Cardiac muscle cell (in vitro differentiated cells and primary cell): Measurements from ENCODE around the gene ECD. TPM values are rescaled to one million over a fixed set of nuclear protein-coding genes. Genes with fewer than 3 reads are reported as not detected.

Source experiments
- DNase-seq, 2 donors: peaks; one replicate each; pipeline versions ENCODE4 v3.0.0 to v3.0.0-alpha.2; 2010 to 2017; ENCODE audit warnings: low read depth in 1 of 2, low spot score in 1 of 2
- H3K27ac ChIP-seq: fragments of 200-600 bp; sonication (generic); 2 replicates; pipeline ENCODE4 v1.5.1; 2016
- H3K27me3 ChIP-seq: fragments of 200-600 bp; sonication (generic); 2 replicates; pipeline ENCODE4 v1.6.0; 2016; ENCODE audit warnings: control low read depth
- H3K36me3 ChIP-seq: fragments of 200-600 bp; sonication (generic); 2 replicates; pipeline ENCODE4 v1.5.1; 2016; ENCODE audit warnings: control low read depth
- H3K4me1 ChIP-seq: fragments of 200-600 bp; sonication (generic); 2 replicates; pipeline ENCODE4 v1.8.1; 2017; ENCODE audit warnings: low read depth, mild to moderate bottlenecking, mixed run types
- H3K4me3 ChIP-seq: fragments of 200-600 bp; sonication (generic); 2 replicates; pipeline ENCODE4 v1.5.1; 2016; ENCODE audit warnings: mild to moderate bottlenecking
- H3K9me3 ChIP-seq: fragments of 200-600 bp; sonication (generic); 2 replicates; pipeline ENCODE4 v1.5.1; 2017; ENCODE audit warnings: low read depth, mild to moderate bottlenecking, control low read depth
- polyA plus RNA-seq: library from polyadenylated mRNA; unstranded; fragments of >200 nt; fragmentation: Nextera tagmentation; extraction: Ambion mirVana; gene quantifications from 2 replicates; pipeline ENCODE4 v1.2.1, GENCODE V29; 2016
- total RNA-seq: library from RNA; depleted of rRNA; stranded (reverse); fragments of >200 nt; gene quantifications from 2 replicates; pipeline ENCODE4 v1.2.3, GENCODE V29; 2016
- TF ChIP-seq, protein P1 (sequence below): IDR thresholded peaks from 2 replicates; pipeline ENCODE4 v1.5.1; 2012; ENCODE audit warnings: low read depth, mild to moderate bottlenecking, low read length

ECD gene
- total and polyA plus RNA-seq, 2 experiments from 2014 or later: 20.0 to 21.8 TPM

DNA sequence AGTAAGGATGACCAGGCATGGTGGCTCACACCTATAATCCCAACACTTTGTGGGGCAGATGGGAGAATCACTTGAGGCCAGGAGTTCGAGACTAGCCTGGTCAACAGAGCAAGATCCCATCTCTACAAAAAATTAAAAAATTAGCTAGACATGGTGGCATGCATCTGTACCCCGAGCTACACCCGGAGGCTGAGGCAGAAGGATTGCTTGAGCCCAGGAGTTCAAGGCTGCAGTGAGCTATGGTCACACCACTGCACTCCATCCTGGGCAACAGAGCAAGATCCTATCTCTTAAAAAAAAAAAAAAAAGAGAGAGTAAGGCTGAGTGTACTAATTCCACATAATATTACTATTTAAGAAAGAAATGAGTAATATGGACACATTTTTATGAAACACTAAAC lies 75.0 kb downstream of the ECD start:
- TF ChIP-seq, protein P1, sequence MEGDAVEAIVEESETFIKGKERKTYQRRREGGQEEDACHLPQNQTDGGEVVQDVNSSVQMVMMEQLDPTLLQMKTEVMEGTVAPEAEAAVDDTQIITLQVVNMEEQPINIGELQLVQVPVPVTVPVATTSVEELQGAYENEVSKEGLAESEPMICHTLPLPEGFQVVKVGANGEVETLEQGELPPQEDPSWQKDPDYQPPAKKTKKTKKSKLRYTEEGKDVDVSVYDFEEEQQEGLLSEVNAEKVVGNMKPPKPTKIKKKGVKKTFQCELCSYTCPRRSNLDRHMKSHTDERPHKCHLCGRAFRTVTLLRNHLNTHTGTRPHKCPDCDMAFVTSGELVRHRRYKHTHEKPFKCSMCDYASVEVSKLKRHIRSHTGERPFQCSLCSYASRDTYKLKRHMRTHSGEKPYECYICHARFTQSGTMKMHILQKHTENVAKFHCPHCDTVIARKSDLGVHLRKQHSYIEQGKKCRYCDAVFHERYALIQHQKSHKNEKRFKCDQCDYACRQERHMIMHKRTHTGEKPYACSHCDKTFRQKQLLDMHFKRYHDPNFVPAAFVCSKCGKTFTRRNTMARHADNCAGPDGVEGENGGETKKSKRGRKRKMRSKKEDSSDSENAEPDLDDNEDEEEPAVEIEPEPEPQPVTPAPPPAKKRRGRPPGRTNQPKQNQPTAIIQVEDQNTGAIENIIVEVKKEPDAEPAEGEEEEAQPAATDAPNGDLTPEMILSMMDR: no peak
- H3K9me3 ChIP-seq: no peaks in the 10 kb centered on the region
- H3K4me1 ChIP-seq: peaks cover 50% of the 10 kb centered on the region
- DNase-seq: no peak
- H3K36me3 ChIP-seq: no peaks in the 10 kb centered on the region
- H3K27ac ChIP-seq: no peak overlapping the region
- no peaks in the 10 kb centered on the region for H3K27me3 ChIP-seq
- peak overlapping the region; percentile 5 for H3K4me3 ChIP-seq

DNA sequence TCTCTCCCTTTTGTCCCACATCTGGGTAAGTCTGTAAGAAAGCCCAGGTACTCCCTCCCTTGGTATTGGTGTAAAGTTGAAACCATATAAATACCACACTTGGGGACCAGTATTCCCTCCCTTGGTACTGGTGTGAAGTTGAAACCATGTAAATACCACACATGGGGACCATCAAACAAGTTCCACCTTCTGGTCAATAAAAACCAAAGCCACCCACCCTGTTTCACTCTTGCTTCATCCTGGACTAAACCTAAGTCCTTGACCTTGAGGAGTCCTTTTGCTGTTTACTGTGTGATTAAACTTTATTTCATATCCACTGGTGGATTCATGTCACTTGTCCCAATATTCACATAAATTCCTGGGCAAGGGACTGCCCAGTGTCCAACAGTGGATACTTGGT lies 79.5 kb downstream of the ECD start:
- Histone ChIP-seq H3K27me3 (no peaks in the 10 kb centered on the region), H3K27ac (peak overlapping the region; percentile 67), H3K9me3 (no peaks in the 10 kb centered on the region), H3K36me3 (no peaks in the 10 kb centered on the region), H3K4me3 (no peak overlapping the region), H3K4me1 (peaks cover 41% of the 10 kb centered on the region)
- DNase-seq: no peak
- TF ChIP-seq, protein P1: no peak

DNA sequence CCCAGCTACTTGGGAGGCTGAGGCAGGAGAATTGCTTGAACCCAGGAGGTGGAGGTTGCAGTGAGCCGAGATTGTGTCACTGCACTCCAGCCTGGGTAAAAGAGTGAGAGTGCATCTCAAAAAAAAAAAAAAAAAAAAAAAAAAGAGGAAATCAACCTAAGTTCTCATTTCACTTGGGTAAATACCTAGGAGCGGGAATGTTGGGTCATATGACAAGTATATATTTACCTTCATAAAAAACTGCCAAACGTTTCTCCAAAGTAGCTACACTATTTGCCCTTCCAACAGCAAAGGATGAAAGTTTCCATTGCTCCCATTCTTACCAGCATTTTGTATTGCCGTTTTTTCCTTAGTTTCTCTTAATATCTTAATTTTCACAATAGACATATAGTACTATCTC lies 81.0 kb downstream of the ECD start:
- no peaks in the 10 kb centered on the region for H3K36me3 ChIP-seq
- no peak overlapping the region for H3K27ac ChIP-seq
- no peaks in the 10 kb centered on the region for H3K27me3 ChIP-seq
- H3K9me3 ChIP-seq: no peaks in the 10 kb centered on the region
- peaks cover 37% of the 10 kb centered on the region for H3K4me1 ChIP-seq
- no peak for DNase-seq
- TF ChIP-seq, protein P1: no peak
- no peak overlapping the region for H3K4me3 ChIP-seq

DNA sequence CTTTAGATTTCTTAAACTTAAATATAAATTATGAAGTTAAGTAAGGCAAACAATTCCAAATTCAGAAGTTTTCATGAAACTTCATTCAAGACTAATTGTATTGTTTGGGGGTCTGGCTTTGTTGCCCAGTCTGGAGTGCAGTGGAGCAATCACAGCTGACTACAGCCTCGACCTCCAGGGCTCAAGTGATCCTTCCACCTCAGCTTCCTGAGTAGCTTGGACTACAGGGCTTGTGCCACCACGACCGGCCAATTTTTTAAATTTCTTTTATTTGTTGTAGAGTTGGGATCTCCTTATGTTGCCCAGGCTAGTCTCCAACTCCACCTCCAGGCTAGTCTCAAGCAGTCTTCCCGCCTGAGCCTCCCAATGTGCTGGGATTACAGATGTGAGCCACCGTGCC lies 83.6 kb downstream of the ECD start:
- peaks cover 17% of the 10 kb centered on the region for H3K4me1 ChIP-seq
- no peak overlapping the region for H3K27ac ChIP-seq
- no peaks in the 10 kb centered on the region for H3K36me3 ChIP-seq
- TF ChIP-seq, protein P1: no peak
- no peak overlapping the region for H3K4me3 ChIP-seq
- no peaks in the 10 kb centered on the region for H3K27me3 ChIP-seq
- DNase-seq: no peak
- no peaks in the 10 kb centered on the region for H3K9me3 ChIP-seq

Other genes starting within 250 kb of the ECD start
- gene PLA2G12B, start 213.2 kb downstream of the ECD start, total RNA-seq: 0.14 TPM in 1 of 2 replicates, not detected in the other
- 2.6 TPM in 1 of 2 replicates, not detected in the other for gene PLA2G12B, start 213.2 kb downstream of the ECD start, polyA plus RNA-seq
- gene P4HA1, start 71.1 kb downstream of the ECD start, total RNA-seq: 92.0 and 103 TPM in 2 replicates
- 172 and 174 TPM in 2 replicates for gene P4HA1, start 71.1 kb downstream of the ECD start, polyA plus RNA-seq
- gene NUDT13, start 57.6 kb downstream of the ECD start, total RNA-seq: 1.5 and 2.1 TPM in 2 replicates
- 1.7 and 3.1 TPM in 2 replicates for gene NUDT13, start 57.6 kb downstream of the ECD start, polyA plus RNA-seq
- 12.9 and 16.7 TPM in 2 replicates for gene FAM149B1, start 111 bp upstream of the ECD start, total RNA-seq
- gene FAM149B1, start 111 bp upstream of the ECD start, polyA plus RNA-seq: 12.4 and 12.7 TPM in 2 replicates
- gene DNAJC9, start 79.2 kb upstream of the ECD start, total RNA-seq: 26.6 and 33.9 TPM in 2 replicates
- 18.6 and 20.9 TPM in 2 replicates for gene DNAJC9, start 79.2 kb upstream of the ECD start, polyA plus RNA-seq
- 51.6 and 67.4 TPM in 2 replicates for gene MRPS16, start 84.6 kb upstream of the ECD start, total RNA-seq
- 104 and 122 TPM in 2 replicates for gene MRPS16, start 84.6 kb upstream of the ECD start, polyA plus RNA-seq
- gene CFAP70, start 190.9 kb upstream of the ECD start, total RNA-seq: 1.2 and 4.0 TPM in 2 replicates
- 1.8 and 1.9 TPM in 2 replicates for gene CFAP70, start 190.9 kb upstream of the ECD start, polyA plus RNA-seq
- gene ANXA7, start 246.1 kb upstream of the ECD start, total RNA-seq: 53.9 and 63.8 TPM in 2 replicates
- 64.5 and 73.9 TPM in 2 replicates for gene ANXA7, start 246.1 kb upstream of the ECD start, polyA plus RNA-seq